MCF 10A (cell line): Measurements from ENCODE around the gene VASN. TPM values are rescaled to one million over a fixed set of nuclear protein-coding genes. Genes with fewer than 3 reads are reported as not detected.

Experiments
- BruUV-seq: library from RNA; stranded (reverse); fragments of 400-500 nt; replicated peaks from 2 replicates; lab custom pipeline; 2021; lab: Mats Ljungman, UMichigan
- CTCF ChIA-PET: fragments of 300-600 bp; sonication (Branson Sonifier 250); formaldehyde crosslinking; extraction: SDS; loops from one replicate; lab custom pipeline; 2021; ENCODE audit warnings: antibody characterized with exemption, inconsistent platforms; lab: Yijun Ruan, JAX
- POLR2A ChIA-PET: fragments of 300-600, 350-650 bp; sonication (Branson Sonifier 250); formaldehyde crosslinking; extraction: SDS; loops from one replicate; lab custom pipeline; 2020; ENCODE audit warnings: antibody characterized with exemption, inconsistent platforms; lab: Yijun Ruan, JAX
- DNase-seq: peaks from one replicate; pipeline ENCODE4 v3.0.0-alpha.2; 2018; ENCODE audit not compliant: unreplicated experiment
- H3K27ac Mint-ChIP-seq: one replicate; pipeline ENCODE4 v1.8.0; 2022; ENCODE audit warnings: mild to moderate bottlenecking, low read depth, mixed read lengths; ENCODE audit not compliant: unreplicated experiment
- H3K27me3 Mint-ChIP-seq: one replicate; pipeline ENCODE4 v1.8.0; 2022; ENCODE audit warnings: mixed read lengths; ENCODE audit not compliant: insufficient read depth, unreplicated experiment
- H3K36me3 Mint-ChIP-seq: one replicate; pipeline ENCODE4 v1.8.0; 2022; ENCODE audit warnings: mild to moderate bottlenecking, moderate library complexity, mixed read lengths; ENCODE audit not compliant: insufficient read depth, unreplicated experiment
- H3K4me1 Mint-ChIP-seq: one replicate; pipeline ENCODE4 v1.8.0; 2022; ENCODE audit warnings: mixed read lengths; ENCODE audit not compliant: insufficient read depth, unreplicated experiment
- H3K4me3 Mint-ChIP-seq: one replicate; pipeline ENCODE4 v1.8.0; 2022; ENCODE audit warnings: mild to moderate bottlenecking, moderate library complexity, mixed read lengths; ENCODE audit not compliant: unreplicated experiment
- H3K9me3 Mint-ChIP-seq: one replicate; pipeline ENCODE4 v1.8.0; 2022; ENCODE audit warnings: mixed read lengths; ENCODE audit not compliant: unreplicated experiment
- intact Hi-C: fragments of 100-400 bp; cut with micrococcal nuclease; formaldehyde crosslinking; loops from 2 replicates; pipeline ENCODE4 v1.14.1; 2022
- total RNA-seq: library from RNA; stranded (reverse); gene quantifications from 2 replicates; pipeline ENCODE4 v1.2.3, GENCODE V29; 2022
- TF ChIP-seq, protein P1 (sequence below): fragments of 200-600 bp; IDR thresholded peaks from one replicate; pipeline ENCODE4 v1.8.0; 2022; ENCODE audit warnings: antibody characterized with exemption, mild to moderate bottlenecking; ENCODE audit not compliant: unreplicated experiment

The VASN gene
- total RNA-seq, 1 experiment from 2014 or later: 4.0 TPM

DNA sequence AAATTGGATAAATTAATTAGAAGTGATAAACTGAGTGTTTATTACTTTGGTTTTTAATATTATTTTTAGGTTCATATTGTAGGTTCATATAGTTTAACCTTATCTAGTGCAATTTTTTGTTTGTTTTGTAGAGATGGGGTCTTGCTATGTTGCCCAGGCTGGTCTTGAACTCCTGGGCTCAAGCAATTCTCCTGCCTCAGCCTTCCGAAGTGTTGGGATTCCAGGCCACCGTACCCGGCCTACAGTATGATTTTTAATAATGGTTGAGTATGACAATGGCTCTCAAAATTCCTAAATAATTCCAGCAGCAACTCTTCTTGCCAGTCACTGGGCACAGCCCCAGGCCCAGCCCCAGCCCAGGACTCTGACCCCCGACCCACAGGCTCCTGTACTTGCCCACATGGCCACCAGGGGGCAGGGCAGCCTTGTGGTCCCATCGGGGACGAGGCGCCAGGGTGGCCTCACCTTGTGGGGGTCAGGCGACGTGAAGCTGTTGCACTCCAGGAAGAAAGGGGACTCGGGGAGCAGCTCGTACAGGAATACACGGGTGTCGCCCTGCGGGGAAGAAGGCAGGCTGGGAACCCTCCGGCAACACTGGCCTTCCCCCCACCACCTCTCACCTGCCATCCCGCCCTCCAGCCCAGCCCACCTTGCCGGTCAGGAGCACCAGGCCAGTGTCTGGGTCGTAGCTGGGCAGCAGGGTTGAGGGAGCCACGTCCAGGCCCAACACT, 12.7 kb upstream of the VASN start:
- Mint-ChIP-seq H3K36me3 (peaks cover 16% of the 10 kb centered on the region), H3K27ac (no peak overlapping the region), H3K4me1 (no peaks in the 10 kb centered on the region), H3K4me3 (no peak overlapping the region), H3K27me3 (no peaks in the 10 kb centered on the region), H3K9me3 (no peaks in the 10 kb centered on the region)
- TF ChIP-seq, protein P1, sequence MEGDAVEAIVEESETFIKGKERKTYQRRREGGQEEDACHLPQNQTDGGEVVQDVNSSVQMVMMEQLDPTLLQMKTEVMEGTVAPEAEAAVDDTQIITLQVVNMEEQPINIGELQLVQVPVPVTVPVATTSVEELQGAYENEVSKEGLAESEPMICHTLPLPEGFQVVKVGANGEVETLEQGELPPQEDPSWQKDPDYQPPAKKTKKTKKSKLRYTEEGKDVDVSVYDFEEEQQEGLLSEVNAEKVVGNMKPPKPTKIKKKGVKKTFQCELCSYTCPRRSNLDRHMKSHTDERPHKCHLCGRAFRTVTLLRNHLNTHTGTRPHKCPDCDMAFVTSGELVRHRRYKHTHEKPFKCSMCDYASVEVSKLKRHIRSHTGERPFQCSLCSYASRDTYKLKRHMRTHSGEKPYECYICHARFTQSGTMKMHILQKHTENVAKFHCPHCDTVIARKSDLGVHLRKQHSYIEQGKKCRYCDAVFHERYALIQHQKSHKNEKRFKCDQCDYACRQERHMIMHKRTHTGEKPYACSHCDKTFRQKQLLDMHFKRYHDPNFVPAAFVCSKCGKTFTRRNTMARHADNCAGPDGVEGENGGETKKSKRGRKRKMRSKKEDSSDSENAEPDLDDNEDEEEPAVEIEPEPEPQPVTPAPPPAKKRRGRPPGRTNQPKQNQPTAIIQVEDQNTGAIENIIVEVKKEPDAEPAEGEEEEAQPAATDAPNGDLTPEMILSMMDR: peak; percentile 96
- intact Hi-C loops: loop anchor here (1.0 kb wide), 1 partner anchor 43 kb away; no protein-coding TSS in a partner anchor
- BruUV-seq: no TSS peak
- POLR2A ChIA-PET: interaction anchor here (1.1 kb wide), 2 partner anchors 19 to 44 kb away, joined by 3 to 4 read pairs; no protein-coding TSS in a partner anchor
- CTCF ChIA-PET: interaction anchor here (0.6 to 14.1 kb wide), 29 partner anchors 8 to 597 kb away, joined by 3 to 263 read pairs (median 4); partner anchors contain the start of gene PAM16
- peak; percentile 48 for DNase-seq

DNA sequence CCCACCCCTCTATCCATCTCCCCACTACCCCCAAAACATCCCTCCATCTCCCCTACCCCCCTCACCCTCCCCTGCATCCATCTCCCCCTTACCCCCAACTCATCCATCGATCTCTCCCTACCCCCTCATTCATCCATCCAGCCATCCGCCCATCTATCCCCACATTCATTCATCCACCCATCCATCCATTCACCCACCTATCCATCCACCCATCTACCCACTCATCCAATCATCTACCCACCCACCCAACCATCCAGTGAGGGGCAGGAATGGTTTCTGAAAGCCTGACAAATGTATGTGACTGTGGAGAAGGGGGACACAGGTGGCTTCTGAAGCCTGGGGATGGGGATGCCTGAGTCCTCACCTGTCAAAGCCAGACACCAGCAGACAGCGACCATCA, 11.7 kb upstream of the VASN start:
- DNase-seq: no peak
- TF ChIP-seq, protein P1: no peak
- Mint-ChIP-seq H3K27ac (no peak overlapping the region), H3K4me1 (no peaks in the 10 kb centered on the region), H3K36me3 (peaks cover 16% of the 10 kb centered on the region), H3K9me3 (no peaks in the 10 kb centered on the region), H3K27me3 (no peaks in the 10 kb centered on the region), H3K4me3 (no peak overlapping the region)
- CTCF ChIA-PET: interaction anchor here (0.8 to 14.1 kb wide), 17 partner anchors 8 to 126 kb away, joined by 3 to 263 read pairs (median 5); partner anchors contain the start of gene PAM16
- intact Hi-C loops: loop anchor here (1.0 kb wide), 1 partner anchor 42 kb away; no protein-coding TSS in a partner anchor
- BruUV-seq: no TSS peak
- POLR2A ChIA-PET: interaction anchor here (1.0 kb wide), 1 partner anchor 9 kb away, joined by 3 read pairs; no protein-coding TSS in a partner anchor

DNA sequence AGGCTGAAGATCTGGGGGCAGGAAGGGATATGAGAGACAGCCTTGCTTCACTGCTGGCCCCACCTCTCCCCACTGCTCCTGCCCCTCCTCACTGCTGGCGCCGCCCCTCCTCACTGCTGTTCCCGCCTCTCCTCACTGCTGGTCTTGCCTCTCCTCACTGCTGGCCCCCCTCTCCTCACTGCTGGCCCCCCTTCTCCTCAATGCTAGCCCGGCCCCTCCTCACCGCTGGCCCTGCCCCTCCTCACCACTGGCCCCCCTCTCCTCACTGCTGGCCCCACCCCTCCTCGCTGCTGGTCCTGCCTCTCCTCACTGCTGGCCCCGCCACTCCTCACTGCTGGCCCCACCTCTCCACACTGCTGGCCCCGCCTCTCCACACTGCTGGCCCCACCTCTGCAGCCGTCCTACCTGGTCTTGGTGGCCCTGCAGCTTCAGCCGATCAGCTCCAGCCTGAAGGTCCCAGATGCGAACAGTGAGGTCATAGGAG, 11.1 kb upstream of the VASN start:
- Mint-ChIP-seq H3K36me3 (peaks cover 16% of the 10 kb centered on the region), H3K27ac (no peak overlapping the region), H3K4me1 (no peaks in the 10 kb centered on the region), H3K4me3 (no peak overlapping the region), H3K9me3 (no peaks in the 10 kb centered on the region), H3K27me3 (no peaks in the 10 kb centered on the region)
- CTCF ChIA-PET: interaction anchor here (0.7 to 14.1 kb wide), 4 partner anchors 15 to 733 kb away, joined by 3 to 263 read pairs (median 13); no protein-coding TSS in a partner anchor
- no TSS peak for BruUV-seq
- TF ChIP-seq, protein P1: no peak
- no peak for DNase-seq
- POLR2A ChIA-PET: interaction anchor here (1.0 kb wide), 1 partner anchor 9 kb away, joined by 3 read pairs; no protein-coding TSS in a partner anchor
- intact Hi-C loops: no loop called here
